IMR-90 (cell line): ENCODE results near the gene KRTAP3-2. TPM values are rescaled to one million over a fixed set of nuclear protein-coding genes. Genes with fewer than 3 reads are reported as not detected.

Experiments used
- ATAC-seq: fragments of 200-7000 bp; cut with Tn5 transposase; 2 replicates; pipeline ENCODE4 v1.9.1; 2020; ENCODE audit warnings: low read depth, mild to moderate bottlenecking, moderate library complexity
- BruUV-seq: library from RNA; stranded (reverse); fragments of 400-500 nt; replicated peaks from 2 replicates; lab custom pipeline; 2021; lab: Mats Ljungman, UMichigan
- CTCF ChIA-PET: fragments of 300-600 bp; formaldehyde crosslinking; extraction: SDS; loops from one replicate; lab custom pipeline; 2021; ENCODE audit warnings: antibody characterized with exemption; lab: Yijun Ruan, JAX
- POLR2A ChIA-PET: fragments of 300-600 bp; sonication (Branson Sonifier 250); formaldehyde crosslinking; loops from one replicate; lab custom pipeline; 2022; ENCODE audit warnings: antibody characterized with exemption; ENCODE audit not compliant: unreplicated experiment; lab: Charles Lee
- DNase-seq: peaks from one replicate; pipeline ENCODE4 v3.0.0; 2013
- H2AFZ ChIP-seq: replicated peaks from 2 replicates; pipeline ENCODE3; 2013; ENCODE audit warnings: low read length, mild to moderate bottlenecking; ENCODE audit not compliant: poor library complexity
- H2AK5ac ChIP-seq: 2 replicates; pipeline ENCODE4 v1.6.1; 2013; ENCODE audit warnings: low read depth, low read length, inconsistent platforms
- H2AK9ac ChIP-seq: replicated peaks from 2 replicates; pipeline ENCODE3; 2013; ENCODE audit warnings: mild to moderate bottlenecking, low read depth, low read length, moderate library complexity; ENCODE audit not compliant: poor library complexity
- H2BK120ac ChIP-seq: 2 replicates; pipeline ENCODE4 v1.6.1; 2013; ENCODE audit warnings: low read depth, low read length, inconsistent platforms
- H2BK15ac ChIP-seq: 3 replicates; pipeline ENCODE4 v1.6.1; 2013; ENCODE audit warnings: low read depth, low read length, inconsistent platforms
- H2BK20ac ChIP-seq: 2 replicates; pipeline ENCODE4 v1.6.1; 2013; ENCODE audit warnings: low read depth, mild to moderate bottlenecking, inconsistent platforms, low read length, moderate library complexity
- H2BK5ac ChIP-seq: 2 replicates; pipeline ENCODE4 v1.6.1; 2013; ENCODE audit warnings: mild to moderate bottlenecking, low read depth, low read length, inconsistent platforms; ENCODE audit not compliant: poor library complexity, severe bottlenecking
- H3K14ac ChIP-seq: replicated peaks from 2 replicates; pipeline ENCODE4 v1.6.1; 2013; ENCODE audit warnings: low read depth, low read length, inconsistent platforms
- H3K18ac ChIP-seq: 2 replicates; pipeline ENCODE4 v1.6.1; 2013; ENCODE audit warnings: low read depth, low read length, control low read depth
- H3K23ac ChIP-seq: 2 replicates; pipeline ENCODE4 v1.6.1; 2013; ENCODE audit warnings: low read depth, low read length, inconsistent platforms
- H3K27ac ChIP-seq: 2 replicates; pipeline ENCODE4 v1.5.1; 2013; ENCODE audit warnings: mild to moderate bottlenecking, control low read depth, low read length; ENCODE audit not compliant: insufficient read depth
- H3K27me3 ChIP-seq: 2 replicates; pipeline ENCODE4 v1.6.1; 2013; ENCODE audit warnings: low read length; ENCODE audit not compliant: control insufficient read depth, insufficient read depth
- H3K36me3 ChIP-seq: 2 replicates; pipeline ENCODE4 v1.6.1; 2013; ENCODE audit warnings: low read length, mixed read lengths; ENCODE audit not compliant: control insufficient read depth, insufficient read depth
- H3K4ac ChIP-seq: 2 replicates; pipeline ENCODE4 v1.6.1; 2013; ENCODE audit warnings: low read depth, low read length, inconsistent platforms
- H3K4me1 ChIP-seq: 2 replicates; pipeline ENCODE4 v1.6.1; 2013; ENCODE audit warnings: low read length, mixed read lengths; ENCODE audit not compliant: control insufficient read depth, insufficient read depth
- H3K4me2 ChIP-seq: 2 replicates; pipeline ENCODE4 v1.6.1; 2013; ENCODE audit warnings: low read depth, mild to moderate bottlenecking, control low read depth, low read length, moderate library complexity
- H3K4me3 ChIP-seq: 2 replicates; pipeline ENCODE4 v1.5.1; 2013; ENCODE audit warnings: low read depth, mild to moderate bottlenecking, control low read depth, low read length, moderate library complexity; ENCODE audit not compliant: insufficient read depth
- H3K56ac ChIP-seq: 2 replicates; pipeline ENCODE4 v1.6.1; 2013; ENCODE audit warnings: low read length, inconsistent platforms; ENCODE audit not compliant: insufficient read depth; ENCODE audit errors: extremely low read depth
- H3K79me1 ChIP-seq, 2 experiments: 2 replicates each; pipeline ENCODE4 v1.6.1; 2013; ENCODE audit warnings: low read length in 2 of 2, inconsistent platforms in 1 of 2, low read depth in 1 of 2
- H3K9ac ChIP-seq: 2 replicates; pipeline ENCODE4 v1.6.1; 2013; ENCODE audit warnings: low read depth, low read length, control low read depth
- H3K9me1 ChIP-seq: 2 replicates; pipeline ENCODE4 v1.6.1; 2013; ENCODE audit warnings: low read length, inconsistent platforms; ENCODE audit not compliant: insufficient read depth
- H3K9me3 ChIP-seq: 2 replicates; pipeline ENCODE4 v1.6.1; 2013; ENCODE audit warnings: low read length; ENCODE audit not compliant: control insufficient read depth, insufficient read depth
- H4K20me1 ChIP-seq: 2 replicates; pipeline ENCODE4 v1.6.1; 2013; ENCODE audit warnings: low read length, inconsistent platforms; ENCODE audit not compliant: insufficient read depth
- H4K5ac ChIP-seq: 2 replicates; pipeline ENCODE4 v1.6.1; 2013; ENCODE audit warnings: mild to moderate bottlenecking, low read depth, low read length, control low read depth
- H4K8ac ChIP-seq, 2 experiments: 2 replicates each; pipeline ENCODE4 v1.6.1; 2013; ENCODE audit warnings: low read depth in 2 of 2, low read length in 2 of 2, control low read depth in 1 of 2, inconsistent platforms in 1 of 2
- H4K91ac ChIP-seq: 2 replicates; pipeline ENCODE4 v1.6.1; 2013; ENCODE audit warnings: low read depth, low read length, inconsistent platforms; ENCODE audit not compliant: insufficient read depth
- BHLHE40 ChIP-seq: fragments of 150-350 bp; IDR thresholded peaks from 2 replicates; pipeline ENCODE4 v1.6.1; 2016; ENCODE audit warnings: mild to moderate bottlenecking, low read depth, low read length
- CEBPB ChIP-seq: IDR thresholded peaks from 2 replicates; pipeline ENCODE4 v1.6.1; 2012; ENCODE audit warnings: low read depth, low read length, improper control_type of control experiment
- CHD1 ChIP-seq: IDR thresholded peaks from 2 replicates; pipeline ENCODE4 v1.6.1; 2012; ENCODE audit warnings: low read depth, low read length, improper control_type of control experiment
- FOS ChIP-seq: fragments of 150-350 bp; IDR thresholded peaks from 2 replicates; pipeline ENCODE4 v1.6.1; 2016; ENCODE audit warnings: low read depth, low read length
- MAFK ChIP-seq: IDR thresholded peaks from 2 replicates; pipeline ENCODE4 v1.6.1; 2012; ENCODE audit warnings: low read depth, low read length, improper control_type of control experiment
- POLR2A ChIP-seq: IDR thresholded peaks from 2 replicates; pipeline ENCODE4 v1.6.1; 2012; ENCODE audit warnings: mild to moderate bottlenecking, low read depth, low read length
- RCOR1 ChIP-seq: IDR thresholded peaks from 2 replicates; pipeline ENCODE4 v1.6.1; 2012; ENCODE audit warnings: mild to moderate bottlenecking, low read length, improper control_type of control experiment; ENCODE audit not compliant: insufficient replicate concordance
- RFX5 ChIP-seq: IDR thresholded peaks from 2 replicates; pipeline ENCODE4 v1.8.0; 2012; ENCODE audit warnings: low read depth, mild to moderate bottlenecking, low read length, moderate library complexity
- WGBS, 2 experiments: methylation state at CpG; one replicate each; pipeline versions ENCODE4 v1.1.5 to v1.1.7; 2013; ENCODE audit warnings: missing lambda C conversion rate in 2 of 2; ENCODE audit not compliant: insufficient read length in 1 of 2; ENCODE audit errors: extremely low coverage in 2 of 2; 5-methylcytosine and 5-hydroxymethylcytosine counted together
- dilution Hi-C: fragments of 300-500 bp; cut with HindIII; formaldehyde crosslinking; loops from one replicate; pipeline ENCODE4 v1.14.3; 2018; ENCODE audit warnings: low sequenced_read_pairs; ENCODE audit not compliant: unreplicated experiment
- in situ Hi-C: fragments of 300-500 bp; cut with MboI; formaldehyde crosslinking; loops from 3 replicates; pipeline ENCODE4 v1.14.3; 2019; ENCODE audit warnings: low sequenced_read_pairs, inconsistent platforms, mixed read lengths
- intact Hi-C: fragments of 100-400 bp; cut with micrococcal nuclease; formaldehyde crosslinking; loops from 2 replicates; pipeline ENCODE4 v1.10.0; 2022
- polyA plus RNA-seq, 3 experiments: library from polyadenylated mRNA; depleted of rRNA; stranded (reverse); fragments of >200 nt; gene quantifications; 2 replicates each; pipeline ENCODE4 v1.2.3, GENCODE V29; 2012; ENCODE audit warnings: low replicate concordance in 1 of 3
- total RNA-seq: library from RNA; depleted of rRNA; stranded (reverse); fragments of >200 nt; gene quantifications from 2 replicates; pipeline ENCODE4 v1.2.3, GENCODE V29; 2012
- TF ChIP-seq, protein P1 (sequence below): fragments of 150-350 bp; IDR thresholded peaks from 2 replicates; pipeline ENCODE4 v1.6.1; 2017; ENCODE audit warnings: mild to moderate bottlenecking, antibody characterized with exemption, low read length, low read depth
- TF ChIP-seq, protein P2 (sequence below): conservative IDR thresholded peaks from 2 replicates; pipeline ENCODE4 v1.5.1; 2012; ENCODE audit warnings: mild to moderate bottlenecking, low read depth, low read length, improper control_type of control experiment

Gene KRTAP3-2
- total and polyA plus RNA-seq, 2 of the 4 experiments (the other 2 are of a cell fraction): not detected

DNA sequence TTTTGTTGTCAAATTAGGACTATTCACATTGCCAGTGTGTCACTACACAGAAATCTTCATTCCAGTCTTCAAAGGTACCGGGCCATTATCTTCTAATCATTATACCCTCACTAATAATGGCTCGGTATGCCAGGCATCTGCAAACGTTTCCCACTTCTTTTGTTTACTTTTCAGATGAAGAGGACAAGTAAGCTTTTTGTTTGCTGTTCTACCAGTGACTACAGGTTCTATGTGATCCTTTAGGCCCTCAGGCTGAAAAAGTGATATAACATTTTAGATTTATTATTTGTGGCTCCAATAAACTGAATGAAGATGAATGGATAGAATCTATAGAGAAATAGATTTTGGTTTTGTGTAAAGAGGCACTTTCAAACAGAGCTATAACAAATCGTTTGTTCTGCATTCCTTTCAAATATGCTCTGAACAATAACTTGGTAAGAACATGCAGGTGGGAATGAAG, 9.6 kb upstream of the KRTAP3-2 start:
- no peak overlapping the region for H2BK20ac ChIP-seq
- H4K20me1 ChIP-seq: no peaks in the 10 kb centered on the region
- dilution Hi-C loops: no loop called here
- DNase-seq (no peak), ATAC-seq (no peak)
- intact Hi-C loops: no loop called here
- H2AK9ac ChIP-seq: no peak overlapping the region
- no peaks in the 10 kb centered on the region for H3K79me1 ChIP-seq
- H3K14ac ChIP-seq: no peak overlapping the region
- no CpG with 5 or more reads among the region's 4 CpGs for WGBS, 2 experiments
- H2AFZ ChIP-seq: no peak overlapping the region
- H3K56ac ChIP-seq: no peak overlapping the region
- H3K4me2 ChIP-seq: no peak overlapping the region
- no peaks in the 10 kb centered on the region; the same call in 1 of the 2 replicates for H3K9me1 ChIP-seq
- no peak overlapping the region for H3K4ac ChIP-seq
- no peaks in the 10 kb centered on the region for H3K27me3 ChIP-seq
- no peaks in the 10 kb centered on the region for H3K36me3 ChIP-seq
- no peak overlapping the region for H3K18ac ChIP-seq
- H2BK120ac ChIP-seq: no peak overlapping the region
- no peak overlapping the region for H4K91ac ChIP-seq
- no TSS peak for BruUV-seq
- in situ Hi-C loops: no loop called here
- H2AK5ac ChIP-seq: no peak overlapping the region
- TF ChIP-seq POLR2A (no peak), MAFK (no peak), CEBPB (no peak), RCOR1 (no peak), CHD1 (no peak), RFX5 (no peak), BHLHE40 (no peak), FOS (no peak)
- TF ChIP-seq, protein P1, sequence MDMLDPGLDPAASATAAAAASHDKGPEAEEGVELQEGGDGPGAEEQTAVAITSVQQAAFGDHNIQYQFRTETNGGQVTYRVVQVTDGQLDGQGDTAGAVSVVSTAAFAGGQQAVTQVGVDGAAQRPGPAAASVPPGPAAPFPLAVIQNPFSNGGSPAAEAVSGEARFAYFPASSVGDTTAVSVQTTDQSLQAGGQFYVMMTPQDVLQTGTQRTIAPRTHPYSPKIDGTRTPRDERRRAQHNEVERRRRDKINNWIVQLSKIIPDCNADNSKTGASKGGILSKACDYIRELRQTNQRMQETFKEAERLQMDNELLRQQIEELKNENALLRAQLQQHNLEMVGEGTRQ: no peak
- TF ChIP-seq, protein P2, sequence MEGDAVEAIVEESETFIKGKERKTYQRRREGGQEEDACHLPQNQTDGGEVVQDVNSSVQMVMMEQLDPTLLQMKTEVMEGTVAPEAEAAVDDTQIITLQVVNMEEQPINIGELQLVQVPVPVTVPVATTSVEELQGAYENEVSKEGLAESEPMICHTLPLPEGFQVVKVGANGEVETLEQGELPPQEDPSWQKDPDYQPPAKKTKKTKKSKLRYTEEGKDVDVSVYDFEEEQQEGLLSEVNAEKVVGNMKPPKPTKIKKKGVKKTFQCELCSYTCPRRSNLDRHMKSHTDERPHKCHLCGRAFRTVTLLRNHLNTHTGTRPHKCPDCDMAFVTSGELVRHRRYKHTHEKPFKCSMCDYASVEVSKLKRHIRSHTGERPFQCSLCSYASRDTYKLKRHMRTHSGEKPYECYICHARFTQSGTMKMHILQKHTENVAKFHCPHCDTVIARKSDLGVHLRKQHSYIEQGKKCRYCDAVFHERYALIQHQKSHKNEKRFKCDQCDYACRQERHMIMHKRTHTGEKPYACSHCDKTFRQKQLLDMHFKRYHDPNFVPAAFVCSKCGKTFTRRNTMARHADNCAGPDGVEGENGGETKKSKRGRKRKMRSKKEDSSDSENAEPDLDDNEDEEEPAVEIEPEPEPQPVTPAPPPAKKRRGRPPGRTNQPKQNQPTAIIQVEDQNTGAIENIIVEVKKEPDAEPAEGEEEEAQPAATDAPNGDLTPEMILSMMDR: no peak
- CTCF ChIA-PET: interaction anchor here (0.6 to 0.9 kb wide), 2 partner anchors 11 to 18 kb away, joined by 3 to 6 read pairs; no protein-coding TSS in a partner anchor
- H3K27ac ChIP-seq: no peak overlapping the region
- H3K9ac ChIP-seq: no peak overlapping the region
- no peak overlapping the region for H3K23ac ChIP-seq
- POLR2A ChIA-PET: no interaction called here
- no peak overlapping the region for H4K5ac ChIP-seq
- H4K8ac ChIP-seq: no peak overlapping the region
- no peak overlapping the region for H3K4me3 ChIP-seq
- H2BK5ac ChIP-seq: no peak overlapping the region
- no peak overlapping the region for H2BK15ac ChIP-seq
- H3K4me1 ChIP-seq: peaks cover 1% of the 10 kb centered on the region; the same call in 1 of the 2 replicates
- no peaks in the 10 kb centered on the region for H3K9me3 ChIP-seq
